CD4-positive, alpha-beta T cell treated with Interleukin-17A for 1 hour (primary cell): ENCODE data around the gene UCN2.
"Not testable (repeated sequence)": the region's sequence is repeated elsewhere in the genome, so short reads cannot be mapped to it uniquely, and the experiment has no call there.

ENCODE experiments used
- DNase-seq: peaks from one replicate; pipeline ENCODE4 v3.0.0-alpha.2; 2020

UCN2 gene

DNA sequence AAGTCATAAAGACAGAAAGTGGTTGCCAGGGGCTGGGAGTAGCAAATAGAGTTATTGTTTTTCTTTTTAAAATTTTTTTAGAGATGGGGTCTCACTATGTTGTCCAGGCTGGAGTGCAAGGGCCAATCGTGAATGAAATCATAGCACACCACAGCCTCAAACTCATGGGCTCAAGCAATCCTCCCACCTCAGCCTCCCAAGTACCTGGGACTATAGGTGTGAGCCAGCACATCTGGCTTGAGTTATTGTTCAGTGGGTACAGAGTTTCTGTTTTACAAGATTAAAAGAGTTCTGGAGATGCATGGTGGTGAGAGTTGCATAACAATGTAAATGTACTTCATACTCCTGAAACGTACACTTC lies 30.6 kb downstream of the UCN2 start:
- DNase-seq = no peak

DNA sequence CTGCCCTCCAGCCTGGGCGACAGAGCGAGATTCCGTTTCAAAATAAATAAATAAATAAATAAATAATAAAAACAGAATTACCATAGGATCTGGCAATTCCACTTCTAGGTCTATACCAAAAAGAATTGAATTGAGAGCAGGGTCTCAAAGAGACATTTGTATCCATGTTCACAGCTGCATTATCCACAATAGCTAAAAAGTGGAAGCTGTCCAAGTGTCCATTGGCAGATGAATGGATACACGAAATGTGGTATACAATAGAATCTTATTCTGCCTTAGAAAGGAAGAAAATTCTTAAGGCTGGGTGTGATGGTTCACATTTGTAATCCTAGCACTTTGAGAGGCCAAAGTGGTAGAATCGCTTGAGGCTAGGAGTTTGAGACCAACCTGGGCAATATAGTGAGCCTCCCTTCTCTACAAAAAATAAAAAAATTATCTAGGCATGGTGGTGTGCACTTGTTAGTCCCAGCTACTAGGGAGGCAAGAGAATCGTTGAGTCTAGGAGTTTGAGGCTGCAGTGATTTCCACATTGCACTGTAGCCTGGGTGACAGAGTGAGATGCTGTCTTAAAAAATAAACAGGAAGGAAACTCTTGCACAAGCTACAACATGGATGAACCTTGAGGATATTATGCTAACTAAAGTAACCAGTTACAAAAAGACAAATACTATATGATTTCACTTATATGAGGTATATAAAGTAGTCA lies 31.2 kb downstream of the UCN2 start:
- no peak for DNase-seq

DNA sequence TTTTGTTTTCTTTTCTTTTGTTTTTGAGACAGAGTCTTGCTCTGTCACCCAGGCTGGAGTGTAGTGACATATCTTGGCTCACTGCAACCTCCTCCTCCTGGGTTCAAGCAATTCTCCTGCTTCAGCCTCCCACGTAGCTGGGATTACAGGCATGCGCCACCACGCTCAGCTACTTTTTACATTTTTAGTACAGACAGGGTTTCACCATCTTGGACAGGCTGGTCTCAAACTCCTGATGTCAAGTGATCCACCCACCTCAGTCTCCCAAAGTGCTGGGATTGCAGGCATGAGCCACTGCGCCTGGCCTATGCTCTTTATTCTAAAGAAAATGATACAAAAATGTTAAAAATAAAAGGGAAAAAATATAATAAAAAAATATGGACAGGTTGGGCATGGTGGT lies 32.9 kb downstream of the UCN2 start:
- DNase-seq = not testable (repeated sequence)

DNA sequence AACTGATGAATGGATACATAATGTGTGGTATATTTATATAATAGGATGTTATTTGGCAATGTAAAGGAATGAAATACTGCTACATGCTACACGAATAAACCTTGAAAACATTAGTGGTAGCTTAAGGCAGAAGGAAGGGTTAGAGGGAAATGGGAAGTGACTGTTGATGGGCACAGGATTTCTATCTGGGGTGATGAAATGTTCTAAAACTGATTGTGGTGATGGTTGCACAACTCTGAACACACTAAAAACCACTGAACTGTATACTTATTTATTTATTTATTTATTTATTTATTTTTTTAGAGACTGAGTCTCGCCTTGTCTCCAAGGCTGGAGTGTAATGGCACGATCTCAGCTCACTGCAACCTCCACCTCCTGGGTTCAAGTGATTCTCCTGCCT lies 34.8 kb downstream of the UCN2 start:
- DNase-seq = no peak

DNA sequence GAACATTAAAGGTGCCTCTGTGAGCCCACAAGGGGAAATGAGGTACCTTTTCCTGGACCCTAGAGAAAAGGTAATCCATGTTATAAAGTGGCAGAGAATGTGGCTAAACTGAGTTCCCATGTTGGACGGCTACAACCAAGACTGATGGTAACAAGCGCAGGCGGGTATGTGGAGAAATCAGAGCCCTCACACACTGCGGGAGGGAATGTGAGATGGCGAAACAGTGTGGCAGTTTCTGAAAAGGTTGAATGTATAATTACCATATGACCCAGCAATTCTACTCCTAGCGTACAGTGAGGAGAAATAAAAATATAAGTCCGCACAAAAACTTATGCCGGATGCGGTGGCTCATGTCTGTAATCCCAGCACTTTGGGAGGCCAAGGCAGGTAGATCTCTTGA lies 35.5 kb downstream of the UCN2 start:
- DNase-seq = no peak

DNA sequence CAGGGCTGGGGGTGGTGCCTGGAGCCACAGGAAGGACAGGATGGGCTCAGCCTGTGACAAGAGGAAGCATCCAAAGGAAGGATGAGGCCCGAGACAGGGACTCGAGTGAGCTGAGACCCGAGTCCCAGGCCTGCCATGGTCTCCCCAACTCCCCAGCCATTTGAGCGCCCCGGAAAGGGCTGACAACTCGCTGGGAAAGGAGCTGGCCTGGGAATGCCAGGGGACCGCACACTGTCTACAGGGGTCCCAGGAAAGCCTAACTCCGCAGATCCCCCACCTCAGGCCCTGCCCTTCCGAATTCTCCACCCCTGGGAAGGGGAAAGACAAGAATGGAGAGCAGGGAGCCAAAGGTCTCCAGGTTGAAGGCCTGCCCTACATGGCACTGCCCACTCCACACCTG lies 38.6 kb downstream of the UCN2 start:
- no peak for DNase-seq

DNA sequence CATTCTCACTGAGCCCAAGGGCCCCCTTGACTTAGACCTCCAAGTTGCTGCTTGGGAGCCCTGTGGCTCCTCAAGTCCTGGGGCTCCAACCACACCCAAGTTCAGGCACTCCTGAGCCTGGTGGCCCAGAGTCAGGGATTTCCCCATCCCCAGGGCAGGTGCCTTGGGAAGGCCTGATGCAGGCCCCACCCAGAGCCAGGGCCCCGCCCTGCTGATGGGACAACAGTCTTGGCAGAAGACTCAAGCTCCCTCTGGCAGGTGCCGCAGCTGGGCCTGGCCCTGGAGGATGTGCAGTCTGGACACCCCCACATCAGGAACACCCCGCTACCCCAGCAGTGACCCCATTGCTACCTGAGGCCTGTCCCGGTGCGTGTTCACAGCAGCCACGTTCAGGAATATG lies 41.9 kb downstream of the UCN2 start:
- no peak for DNase-seq

DNA sequence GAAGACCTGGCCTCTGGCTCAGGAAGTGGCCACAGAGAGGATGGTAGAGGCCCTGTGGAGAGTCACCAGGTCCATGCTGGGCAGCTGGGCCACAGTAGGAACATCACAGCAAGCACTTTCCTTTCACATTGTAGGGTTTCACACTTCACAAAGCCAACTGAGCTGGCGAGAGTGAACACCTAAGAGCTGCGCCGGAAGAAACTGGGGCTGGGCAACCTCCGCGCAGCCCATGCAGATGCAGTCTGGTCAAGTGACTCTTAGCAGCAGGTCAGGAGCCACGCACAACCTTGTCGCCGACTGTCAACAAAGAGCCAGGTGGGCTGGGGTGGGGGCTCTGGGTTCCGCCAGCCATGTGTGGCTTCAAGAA lies 44.3 kb downstream of the UCN2 start:
- no peak for DNase-seq

DNA sequence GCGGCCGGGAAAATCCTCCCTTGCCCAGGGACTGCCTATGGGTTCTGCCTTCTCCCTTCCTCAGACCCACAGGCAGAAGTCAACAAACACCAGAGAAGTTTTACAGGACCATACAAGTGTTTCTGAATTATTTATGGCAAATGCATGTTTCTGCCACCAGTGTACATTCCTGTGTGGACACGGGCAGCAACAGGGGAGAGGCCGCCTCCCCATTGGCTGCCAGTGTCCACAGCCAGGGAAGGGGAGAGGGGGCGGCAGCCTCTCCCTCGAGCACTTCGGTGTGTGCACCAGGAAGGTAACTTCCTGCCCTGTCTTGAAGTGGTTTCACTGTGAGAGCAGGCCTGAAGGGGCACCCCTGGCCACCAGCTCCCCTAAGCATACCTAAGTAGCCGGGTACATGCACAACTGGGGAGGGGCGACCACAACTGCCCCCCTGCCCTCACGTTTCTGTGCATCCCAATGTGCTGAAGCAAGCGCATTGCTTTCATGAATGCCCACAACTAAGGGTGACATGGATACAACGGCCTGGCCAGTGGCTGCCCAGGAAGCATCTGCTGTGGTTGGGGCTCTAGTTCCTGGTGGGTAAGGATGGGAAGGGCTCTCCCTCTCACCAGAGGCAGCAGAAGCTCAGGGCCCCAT lies 44.8 kb downstream of the UCN2 start:
- DNase-seq = peak; percentile 15

DNA sequence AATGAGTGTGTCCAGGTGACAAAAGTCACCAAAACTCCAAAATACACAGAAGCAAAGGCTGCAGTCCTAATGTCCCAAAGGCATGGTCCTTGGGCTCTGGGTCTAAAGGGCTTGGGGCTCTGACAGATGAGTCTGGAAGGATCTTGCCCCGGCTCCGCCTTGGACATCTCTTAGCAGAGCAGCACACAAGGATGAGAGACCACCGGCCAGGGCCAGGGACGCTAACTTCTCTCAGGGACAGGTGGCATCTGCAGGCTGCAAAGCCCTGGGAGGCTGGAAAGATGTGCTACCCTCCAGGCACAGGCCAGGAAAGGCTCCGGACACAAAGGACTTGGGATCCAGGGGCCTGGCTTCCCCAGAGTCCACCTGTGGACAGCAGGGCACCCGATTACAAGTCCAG lies 45.5 kb downstream of the UCN2 start:
- DNase-seq = no peak

DNA sequence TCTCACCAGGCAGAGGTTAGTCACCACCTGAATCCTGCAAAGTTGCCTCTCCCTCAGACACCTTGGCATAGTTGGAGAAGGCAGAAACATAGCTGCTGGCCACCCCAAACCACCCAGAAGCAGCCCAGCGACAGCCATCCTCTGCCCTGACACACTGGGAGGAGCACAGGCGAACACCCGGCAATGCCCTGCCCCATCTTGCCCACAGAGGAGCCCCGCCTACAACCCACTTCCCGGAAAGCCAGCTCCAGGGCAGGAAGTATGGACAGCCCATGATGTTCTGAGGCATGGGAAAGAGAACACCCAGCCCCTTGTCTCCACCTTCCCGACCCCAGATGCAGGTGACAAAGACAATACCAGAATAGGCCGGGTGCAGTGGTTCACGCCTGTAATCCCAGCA lies 47.0 kb downstream of the UCN2 start:
- DNase-seq = peak; percentile 29

DNA sequence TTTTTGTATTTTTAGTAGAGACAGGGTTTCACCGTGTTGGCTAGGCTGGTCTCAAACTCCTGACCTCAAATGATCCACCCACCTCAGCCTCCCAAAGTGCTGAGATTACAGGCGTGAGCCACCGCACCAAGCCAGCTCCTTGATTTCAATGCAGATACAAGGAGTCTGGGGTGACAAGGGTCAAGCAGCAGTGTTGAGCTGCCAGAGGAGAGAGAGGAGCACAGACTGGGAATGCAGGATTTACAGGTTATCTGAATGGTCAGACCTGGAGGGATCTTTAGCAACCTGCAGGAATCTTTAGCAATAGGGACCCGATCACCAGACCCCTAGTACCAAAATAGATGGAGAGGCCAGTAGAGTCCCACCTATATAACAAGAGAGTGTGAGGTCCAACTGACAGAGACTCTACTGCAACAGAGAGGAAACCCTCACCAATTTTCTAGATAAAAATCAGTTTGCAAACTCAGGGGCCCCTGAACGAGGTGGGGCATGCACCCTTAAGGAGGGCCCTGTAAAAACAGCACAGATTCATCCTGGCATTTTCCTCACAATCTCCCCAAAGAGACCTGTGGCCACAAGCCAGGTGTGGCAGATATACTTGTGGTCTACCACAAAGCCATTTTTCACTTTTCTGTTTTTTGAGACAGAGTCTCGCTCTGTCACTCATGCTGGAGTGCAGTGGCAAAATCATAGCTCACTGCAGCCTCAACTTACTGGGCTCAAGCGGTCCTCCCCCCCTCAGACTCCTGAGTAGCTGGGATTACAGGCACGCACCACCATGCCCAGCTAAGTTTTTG lies 49.0 kb downstream of the UCN2 start:
- DNase-seq = peak; percentile 54
